GM12873 (cell line): ENCODE data around the gene PRKCA.

Experiments used
- CTCF ChIP-seq: IDR thresholded peaks from 2 replicates; pipeline ENCODE4 v1.5.1; 2012; ENCODE audit warnings: low read depth, mild to moderate bottlenecking, moderate library complexity, low read length, control low read depth; ENCODE audit not compliant: insufficient read depth; ENCODE audit errors: missing control alignments

Gene PRKCA

GRCh38 chr17:66850692-66851091 is 548.3 kb downstream of the PRKCA start:
- no peak for TF ChIP-seq CTCF

- TF ChIP-seq CTCF = peak; percentile 54
Observed at GRCh38 chr17:66855204-66855603, 552.8 kb downstream of the PRKCA start.

GRCh38 chr17:66858226-66859083 is 556.0 kb downstream of the PRKCA start:
- TF ChIP-seq CTCF = no peak

- TF ChIP-seq CTCF = no peak
Observed at GRCh38 chr17:66859353-66859752, 556.9 kb downstream of the PRKCA start.

- TF ChIP-seq CTCF = no peak
Observed at GRCh38 chr17:66860204-66860603, 557.8 kb downstream of the PRKCA start.
